HEK293T (cell line): Measurements from ENCODE around the gene RASA3.

ENCODE experiments used
- ARNT ChIP-seq: fragments of 450-650 bp; IDR thresholded peaks from 2 replicates; pipeline ENCODE4 v1.6.1; 2017; ENCODE audit warnings: mild to moderate bottlenecking
- BHLHE40 ChIP-seq: fragments of 450-650 bp; IDR thresholded peaks from 2 replicates; pipeline ENCODE4 v1.6.1; 2016; ENCODE audit warnings: mild to moderate bottlenecking, moderate library complexity, borderline replicate concordance
- ELF4 ChIP-seq: fragments of 450-650 bp; IDR thresholded peaks from 2 replicates; pipeline ENCODE4 v1.6.1; 2017; ENCODE audit warnings: antibody characterized with exemption
- FOXK2 ChIP-seq: fragments of 450-650 bp; IDR thresholded peaks from 2 replicates; pipeline ENCODE4 v1.6.1; 2016; ENCODE audit warnings: mild to moderate bottlenecking
- FOXM1 ChIP-seq: fragments of 450-650 bp; IDR thresholded peaks from 2 replicates; pipeline ENCODE4 v1.6.1; 2017; ENCODE audit warnings: mild to moderate bottlenecking, borderline replicate concordance
- SP1 ChIP-seq: fragments of 450-650 bp; IDR thresholded peaks from 2 replicates; pipeline ENCODE4 v1.6.1; 2017
- TF ChIP-seq, protein P1 (sequence below): fragments of 450-650 bp; IDR thresholded peaks from 2 replicates; pipeline ENCODE4 v1.6.1; 2016

GRCh38 chr13:114017028-114017630, 115.3 kb downstream of the RASA3 start:
- no peak for TF ChIP-seq ARNT
- TF ChIP-seq SP1 = no peak
- no peak for TF ChIP-seq BHLHE40
- no peak for TF ChIP-seq FOXK2
- TF ChIP-seq ELF4 = no peak
- TF ChIP-seq, protein P1, sequence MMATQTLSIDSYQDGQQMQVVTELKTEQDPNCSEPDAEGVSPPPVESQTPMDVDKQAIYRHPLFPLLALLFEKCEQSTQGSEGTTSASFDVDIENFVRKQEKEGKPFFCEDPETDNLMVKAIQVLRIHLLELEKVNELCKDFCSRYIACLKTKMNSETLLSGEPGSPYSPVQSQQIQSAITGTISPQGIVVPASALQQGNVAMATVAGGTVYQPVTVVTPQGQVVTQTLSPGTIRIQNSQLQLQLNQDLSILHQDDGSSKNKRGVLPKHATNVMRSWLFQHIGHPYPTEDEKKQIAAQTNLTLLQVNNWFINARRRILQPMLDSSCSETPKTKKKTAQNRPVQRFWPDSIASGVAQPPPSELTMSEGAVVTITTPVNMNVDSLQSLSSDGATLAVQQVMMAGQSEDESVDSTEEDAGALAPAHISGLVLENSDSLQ = no peak
- TF ChIP-seq FOXM1 = no peak
